Subcutaneous abdominal adipose tissue (tissue), 5 donors: ENCODE measurements around the gene FOXA1.

Source experiments
- H3K27ac ChIP-seq: one replicate; pipeline ENCODE4 v1.7.0; 2013; ENCODE audit warnings: low read depth, mild to moderate bottlenecking, inconsistent platforms, low read length, moderate library complexity
- H3K27me3 ChIP-seq, 5 donors: one replicate each; pipeline ENCODE4 v1.7.0; 2013; ENCODE audit warnings: low read length in 5 of 5, inconsistent platforms in 1 of 5; ENCODE audit not compliant: control insufficient read depth in 5 of 5, insufficient read depth in 4 of 5
- H3K36me3 ChIP-seq, 5 donors: one replicate each; pipeline ENCODE4 v1.7.0; 2013; ENCODE audit warnings: low read length in 5 of 5; ENCODE audit not compliant: control insufficient read depth in 5 of 5, insufficient read depth in 5 of 5
- H3K4me1 ChIP-seq, 5 donors: one replicate each; pipeline ENCODE4 v1.7.0; 2013; ENCODE audit warnings: low read length in 5 of 5, mild to moderate bottlenecking in 3 of 5, moderate library complexity in 1 of 5; ENCODE audit not compliant: control insufficient read depth in 5 of 5, insufficient read depth in 5 of 5
- H3K4me3 ChIP-seq, 5 donors: one replicate each; pipeline ENCODE4 v1.7.0; 2013; ENCODE audit warnings: low read length in 5 of 5, low read depth in 1 of 5
- H3K9ac ChIP-seq, 5 donors: one replicate each; pipeline ENCODE4 v1.7.0; 2013; ENCODE audit warnings: low read length in 5 of 5, mild to moderate bottlenecking in 4 of 5, moderate library complexity in 3 of 5
- H3K9me3 ChIP-seq, 5 donors: one replicate each; pipeline ENCODE4 v1.7.0; 2013; ENCODE audit warnings: low read length in 5 of 5; ENCODE audit not compliant: control insufficient read depth in 5 of 5
- donor health status: healthy.
- donor health status: healthy.
- donor health status: healthy.
- donor health status: healthy.
- donor health status: healthy.

FOXA1 gene

DNA sequence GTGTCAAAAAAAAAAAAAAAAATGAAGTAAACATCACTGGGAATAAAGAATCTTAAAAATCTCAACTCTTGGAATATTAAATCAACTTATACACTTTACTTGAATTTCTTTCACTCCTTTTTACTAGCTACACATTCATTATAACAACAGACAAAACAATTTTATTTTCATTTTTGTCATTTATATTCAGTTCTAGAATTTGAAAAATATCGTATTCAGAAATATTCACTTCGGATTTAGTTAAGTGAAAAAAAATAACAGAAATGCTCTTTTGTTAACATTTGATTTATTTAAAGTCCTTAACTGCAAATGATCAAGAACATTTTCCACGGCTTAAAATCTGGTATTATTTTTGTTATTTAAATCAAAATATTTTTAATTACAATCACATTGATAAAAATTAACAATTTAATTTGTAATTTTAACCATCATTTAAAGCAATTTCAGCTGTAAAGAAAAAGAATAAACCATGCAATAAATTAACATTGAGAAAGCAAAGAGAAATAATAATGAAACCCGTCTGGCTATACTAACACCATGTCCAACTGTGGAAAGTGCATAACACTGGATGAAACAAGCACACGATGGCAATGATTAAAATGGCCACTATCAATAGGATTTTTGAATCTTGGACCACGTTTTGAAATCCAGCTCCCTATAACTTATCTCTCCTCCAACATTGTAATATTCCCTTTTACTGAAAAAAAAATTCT, 5.2 kb downstream of the FOXA1 start:
- Histone ChIP-seq H3K4me3 (no peak overlapping the region), H3K27me3 (peaks cover 58 to 88% (median 72%) of the 10 kb centered on the region in 5 donors), H3K9me3 (no peaks in the 10 kb centered on the region), H3K4me1 (peaks cover 0 to 20% (median 19%) of the 10 kb centered on the region in 5 donors), H3K36me3 (no peaks in the 10 kb centered on the region), H3K9ac (no peak overlapping the region), H3K27ac (no peak overlapping the region)

DNA sequence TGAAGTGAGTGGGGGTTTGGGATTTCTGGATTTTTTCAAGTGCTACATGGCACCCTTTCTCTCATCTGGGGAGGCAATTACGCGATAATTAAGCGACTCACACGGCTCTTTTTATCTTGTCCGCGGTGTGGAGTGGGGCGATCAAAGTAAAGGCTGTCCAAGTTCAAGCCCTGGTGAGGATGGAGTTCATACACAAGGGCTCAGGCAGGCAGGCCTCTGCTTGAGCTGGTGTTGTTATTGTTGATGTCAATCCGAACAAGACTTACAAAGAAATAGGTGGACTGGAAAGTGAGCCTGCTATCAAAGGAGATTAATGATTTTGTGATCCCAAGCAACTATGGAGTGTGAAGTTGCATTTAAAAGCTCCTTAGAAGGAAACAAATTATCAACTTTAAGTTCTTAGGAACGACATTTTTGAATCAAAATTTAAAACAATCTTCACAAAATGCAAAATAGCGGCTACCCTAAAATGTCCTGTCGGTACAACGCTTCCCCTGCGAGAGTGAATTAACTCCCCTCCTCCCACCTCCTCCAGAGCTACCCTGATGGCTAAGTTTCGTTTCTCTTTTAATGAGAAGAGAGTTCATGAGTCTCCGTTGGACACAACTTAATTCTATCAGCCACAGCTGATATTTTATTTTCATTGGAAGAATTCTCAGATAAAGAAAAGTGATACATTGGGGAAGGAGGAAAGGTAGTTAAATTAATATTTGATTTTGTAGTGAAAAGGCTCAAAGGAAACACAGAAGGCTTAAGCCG, 5.9 kb downstream of the FOXA1 start:
- Histone ChIP-seq H3K9me3 (no peaks in the 10 kb centered on the region), H3K4me1 (peaks cover 0 to 23% (median 17%) of the 10 kb centered on the region in 5 donors), H3K9ac (no peak overlapping the region), H3K27me3 (peaks cover 65 to 93% (median 79%) of the 10 kb centered on the region in 5 donors), H3K36me3 (no peaks in the 10 kb centered on the region), H3K4me3 (no peak overlapping the region), H3K27ac (no peak overlapping the region)

DNA sequence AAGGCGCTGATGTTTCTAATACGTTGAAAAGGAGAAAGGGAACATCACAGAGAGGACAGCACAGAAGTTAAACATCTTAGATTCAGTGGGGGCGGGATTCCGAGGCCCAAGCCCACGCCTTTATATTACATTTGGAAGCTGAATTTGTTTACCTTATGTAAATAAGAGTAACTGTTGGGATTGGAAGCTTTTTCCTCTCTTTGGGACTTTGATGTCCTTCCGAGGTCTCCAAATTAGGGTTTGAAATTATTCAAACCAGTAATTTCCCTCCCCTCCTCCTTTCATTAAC, 6.4 kb downstream of the FOXA1 start:
- no peak overlapping the region for H3K27ac ChIP-seq
- peaks cover 0 to 23% (median 14%) of the 10 kb centered on the region in 5 donors for H3K4me1 ChIP-seq
- peaks cover 67 to 95% (median 78%) of the 10 kb centered on the region in 5 donors for H3K27me3 ChIP-seq
- H3K9ac ChIP-seq: no peak overlapping the region
- H3K36me3 ChIP-seq: no peaks in the 10 kb centered on the region
- H3K9me3 ChIP-seq: no peaks in the 10 kb centered on the region
- no peak overlapping the region for H3K4me3 ChIP-seq

DNA sequence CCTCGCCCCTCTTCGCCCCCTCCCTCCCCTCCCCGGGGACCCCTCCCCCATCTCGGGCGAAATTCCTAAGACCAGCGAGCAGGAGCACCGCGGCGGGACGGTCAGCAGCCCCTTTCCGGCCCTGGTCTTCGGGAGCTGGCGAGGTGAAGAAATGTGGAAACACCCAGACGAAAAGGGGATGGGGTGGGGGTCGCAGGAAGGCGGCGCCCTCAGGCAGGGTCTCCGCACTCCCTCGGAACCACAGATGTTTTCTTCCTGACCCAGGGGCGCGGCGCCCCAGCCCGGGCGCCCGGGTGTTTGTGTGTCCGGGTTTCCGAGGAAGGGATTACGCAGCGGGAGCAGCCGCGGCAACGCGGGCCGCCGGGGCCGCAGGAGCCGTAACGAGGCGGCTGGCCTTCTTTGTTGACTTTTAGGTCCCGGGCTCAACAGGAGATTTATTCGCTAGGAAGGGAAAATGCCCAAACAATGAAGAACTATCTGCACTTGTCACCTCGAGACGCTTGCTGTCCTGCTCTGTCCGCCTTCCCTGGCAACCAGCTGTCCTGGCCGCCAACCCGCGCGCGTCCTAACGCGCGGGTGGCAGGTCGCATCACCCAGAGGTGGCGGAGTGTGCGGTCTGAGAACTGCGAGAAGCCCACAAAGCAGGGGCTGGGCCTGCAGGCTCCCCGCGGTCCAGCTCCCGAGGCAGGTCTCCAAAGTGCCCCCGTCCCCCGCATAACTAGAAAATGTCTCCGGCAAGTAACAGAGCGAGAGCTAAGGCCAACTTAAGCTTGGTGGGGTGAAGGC, 7.0 kb downstream of the FOXA1 start:
- no peak overlapping the region for H3K27ac ChIP-seq
- no peaks in the 10 kb centered on the region for H3K9me3 ChIP-seq
- no peak overlapping the region for H3K4me3 ChIP-seq
- no peak overlapping the region for H3K9ac ChIP-seq
- no peaks in the 10 kb centered on the region for H3K36me3 ChIP-seq
- peaks cover 70 to 95% (median 77%) of the 10 kb centered on the region in 5 donors for H3K27me3 ChIP-seq
- H3K4me1 ChIP-seq: peaks cover 0 to 28% (median 16%) of the 10 kb centered on the region in 5 donors

DNA sequence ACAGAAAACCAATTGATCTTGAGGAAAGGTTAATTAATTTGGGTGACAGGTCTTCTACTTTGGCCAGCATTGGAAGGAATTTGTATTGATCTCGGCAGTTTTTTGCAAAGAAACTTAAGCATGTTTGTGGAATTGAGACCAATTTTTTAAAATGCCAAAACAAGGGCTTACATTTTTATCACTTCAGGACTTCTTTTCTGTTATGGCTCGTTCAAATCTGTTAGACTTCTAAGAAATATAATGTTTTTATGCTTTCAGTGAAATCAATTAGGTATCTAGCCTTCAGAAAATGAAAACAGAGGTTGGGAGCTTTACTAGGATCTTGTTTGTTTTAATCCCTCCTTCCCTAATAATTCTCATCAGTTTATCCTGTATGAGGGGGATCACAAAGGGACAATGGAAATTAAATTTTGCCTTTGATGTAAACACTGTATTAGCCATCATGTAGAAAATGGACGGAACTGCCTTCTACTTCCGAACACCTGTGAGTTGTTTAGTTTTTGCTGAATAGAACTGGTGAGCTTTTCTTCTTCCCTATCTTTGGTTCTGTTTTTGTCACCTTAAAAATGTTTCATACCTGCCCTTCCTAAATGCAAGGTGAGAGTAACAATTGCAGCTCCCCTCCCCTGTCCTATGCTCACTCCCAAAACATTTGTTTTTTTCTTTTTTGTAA, 7.8 kb downstream of the FOXA1 start:
- peaks cover 0 to 26% (median 14%) of the 10 kb centered on the region in 5 donors for H3K4me1 ChIP-seq
- H3K9me3 ChIP-seq: no peaks in the 10 kb centered on the region
- no peak overlapping the region for H3K9ac ChIP-seq
- no peak overlapping the region for H3K27ac ChIP-seq
- peaks cover 62 to 92% (median 74%) of the 10 kb centered on the region in 5 donors for H3K27me3 ChIP-seq
- H3K4me3 ChIP-seq: no peak overlapping the region
- no peaks in the 10 kb centered on the region for H3K36me3 ChIP-seq

DNA sequence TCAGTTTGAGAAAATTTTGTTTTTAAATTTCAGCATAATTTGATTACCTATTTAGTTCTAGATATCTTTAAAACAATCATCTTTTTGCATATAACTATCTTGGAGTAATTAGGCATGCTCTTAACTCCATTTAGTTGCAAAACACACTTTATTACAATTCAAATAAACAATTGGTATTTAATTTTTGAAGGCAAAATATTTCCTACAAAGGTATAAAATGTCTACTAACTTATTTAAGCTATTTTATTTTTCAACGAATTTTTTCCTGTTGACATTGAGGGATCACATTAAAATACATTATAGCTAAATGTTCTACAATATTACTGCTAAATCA, 8.3 kb downstream of the FOXA1 start:
- H3K36me3 ChIP-seq: no peaks in the 10 kb centered on the region
- no peak overlapping the region for H3K4me3 ChIP-seq
- peaks cover 57 to 87% (median 70%) of the 10 kb centered on the region in 5 donors for H3K27me3 ChIP-seq
- H3K9me3 ChIP-seq: no peaks in the 10 kb centered on the region
- H3K9ac ChIP-seq: no peak overlapping the region
- peaks cover 0 to 22% (median 10%) of the 10 kb centered on the region in 5 donors for H3K4me1 ChIP-seq
- no peak overlapping the region for H3K27ac ChIP-seq

DNA sequence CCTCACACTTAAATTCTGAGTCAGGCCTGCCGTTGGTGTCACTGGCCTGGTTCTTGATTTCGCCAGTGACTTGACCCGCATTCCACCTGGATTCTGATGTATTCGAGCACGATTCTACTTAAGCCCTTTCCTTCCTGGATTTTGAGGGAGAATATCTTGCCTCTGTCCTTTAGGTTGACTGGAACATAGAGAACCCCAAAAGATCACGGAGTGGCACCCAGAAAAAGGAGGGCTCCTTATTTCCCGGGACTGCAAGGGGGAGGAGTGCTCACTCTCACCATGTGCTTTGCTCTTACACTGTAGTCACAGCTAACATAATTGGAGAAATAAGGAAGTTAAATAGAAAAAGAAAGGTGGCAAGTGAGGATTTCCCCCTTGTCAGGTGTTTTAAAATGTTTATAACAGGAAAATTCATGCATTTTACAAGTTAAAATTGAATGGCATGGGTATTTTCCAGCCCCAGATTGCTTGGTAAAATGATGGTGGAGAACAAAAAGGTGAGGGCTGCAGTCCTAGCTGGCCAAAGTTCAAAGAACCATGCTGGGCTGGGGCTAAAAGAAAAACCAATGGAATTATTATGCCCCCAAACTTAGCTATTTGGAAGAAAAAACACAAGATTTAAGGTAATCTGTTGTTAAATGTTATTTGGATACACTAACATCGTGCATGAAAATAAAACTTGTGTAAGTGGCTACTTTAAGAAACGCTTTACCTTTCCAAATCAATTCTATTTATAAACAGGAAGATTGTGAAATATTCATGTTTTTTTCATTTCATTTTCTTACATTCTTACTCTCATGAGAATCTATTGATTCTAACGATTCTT, 8.9 kb downstream of the FOXA1 start:
- Histone ChIP-seq H3K9me3 (no peaks in the 10 kb centered on the region), H3K9ac (no peak overlapping the region), H3K27ac (no peak overlapping the region), H3K36me3 (no peaks in the 10 kb centered on the region), H3K4me1 (peaks cover 0 to 22% (median 10%) of the 10 kb centered on the region in 5 donors), H3K27me3 (peaks cover 54 to 83% (median 65%) of the 10 kb centered on the region in 5 donors), H3K4me3 (no peak overlapping the region)

DNA sequence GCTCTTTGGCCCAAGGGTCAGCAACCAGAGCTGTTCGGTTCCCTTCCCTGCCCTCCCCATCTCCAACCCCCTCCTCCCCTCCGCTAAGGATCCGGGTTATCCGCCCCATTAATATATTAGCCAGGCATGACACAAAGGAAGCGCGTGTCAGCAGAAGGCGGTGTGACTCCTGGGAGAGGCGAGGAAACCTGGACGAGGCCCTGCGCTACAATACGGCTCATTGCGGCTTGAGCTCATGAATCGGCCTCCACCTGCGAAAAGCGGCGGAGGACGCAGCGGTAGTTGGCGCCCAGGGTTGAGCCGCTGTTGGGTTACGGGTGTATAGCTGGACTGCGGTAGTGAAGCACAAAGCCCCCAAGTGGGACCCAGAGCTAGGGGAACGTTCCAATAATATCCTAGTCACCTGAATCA, 9.9 kb downstream of the FOXA1 start:
- peaks cover 47 to 72% (median 55%) of the 10 kb centered on the region in 5 donors for H3K27me3 ChIP-seq
- no peak overlapping the region for H3K27ac ChIP-seq
- no peak overlapping the region for H3K4me3 ChIP-seq
- H3K4me1 ChIP-seq: peaks cover 0 to 22% (median 10%) of the 10 kb centered on the region in 5 donors
- no peak overlapping the region for H3K9ac ChIP-seq
- no peaks in the 10 kb centered on the region for H3K36me3 ChIP-seq
- H3K9me3 ChIP-seq: no peaks in the 10 kb centered on the region
